Measurements from ENCODE around the gene MTIF2.
"Not testable (repeated sequence)": the region's sequence is repeated elsewhere in the genome, so short reads cannot be mapped to it uniquely, and the experiment has no call there.

The MTIF2 gene

GRCh38 chr2:55232084-55232862 lies 36.8 kb downstream of the MTIF2 start, which contains the start of the genes CLHC1 and RPS27A:
TSS of gene CLHC1 (minus strand) at chr2:55232293. CDS start at chr2:55222411, 9,882 bp downstream.
TSS of gene RPS27A (plus strand) at chr2:55232688. CDS start at chr2:55232825, 137 bp downstream.
- ChIA-PET POLR2A (interaction anchor here (1.1 kb wide), 1 partner anchor 9 kb away, joined by 7 read pairs; no protein-coding TSS in a partner anchor), CTCF (interaction anchor here (0.6 to 1.0 kb wide), 3 partner anchors 9 to 220 kb away, joined by 3 to 5 read pairs (median 3); no protein-coding TSS in a partner anchor)
- no peak for TF ChIP-seq CTCF (IDR thresholded peaks at IDR 0.05; ENCODE audit: control extremely low read depth, extremely low read depth, low read depth, missing control alignments)
- peak; percentile 88 for DNase-seq (ENCODE audit: extremely low spot score)

- no peak for TF ChIP-seq CTCF (IDR thresholded peaks at IDR 0.05; ENCODE audit: control extremely low read depth, extremely low read depth, low read depth, missing control alignments)
- CTCF ChIA-PET: interaction anchor here (1.8 kb wide), 1 partner anchor 8 kb away, joined by 3 read pairs; no protein-coding TSS in a partner anchor
- POLR2A ChIA-PET: no interaction called here
- DNase-seq (ENCODE audit: extremely low spot score): no peak
These were observed 37.4 kb downstream of the MTIF2 start for GRCh38 chr2:55231546-55232083.

GRCh38 chr2:55230551-55230950 lies 38.5 kb downstream of the MTIF2 start:
- CTCF ChIA-PET: interaction anchor here (1.8 kb wide), 1 partner anchor 9 kb away, joined by 3 read pairs; no protein-coding TSS in a partner anchor
- POLR2A ChIA-PET: no interaction called here
- no peak for TF ChIP-seq CTCF (IDR thresholded peaks at IDR 0.05; ENCODE audit: control extremely low read depth, extremely low read depth, low read depth, missing control alignments)
- no peak for DNase-seq (ENCODE audit: extremely low spot score)

- ChIA-PET CTCF (interaction anchor here (1.0 kb wide), 1 partner anchor 10 kb away, joined by 5 read pairs; no protein-coding TSS in a partner anchor), POLR2A (no interaction called here)
- DNase-seq (ENCODE audit: extremely low spot score): no peak
- no peak for TF ChIP-seq CTCF (IDR thresholded peaks at IDR 0.05; ENCODE audit: control extremely low read depth, extremely low read depth, low read depth, missing control alignments)
These were observed 39.8 kb downstream of the MTIF2 start for GRCh38 chr2:55229221-55229620.

GRCh38 chr2:55228226-55228563 lies 40.8 kb downstream of the MTIF2 start:
- ChIA-PET POLR2A (no interaction called here), CTCF (no interaction called here)
- no peak for TF ChIP-seq CTCF (IDR thresholded peaks at IDR 0.05; ENCODE audit: control extremely low read depth, extremely low read depth, low read depth, missing control alignments)
- DNase-seq (ENCODE audit: extremely low spot score): no peak

GRCh38 chr2:55227437-55228225 lies 41.4 kb downstream of the MTIF2 start:
- DNase-seq (ENCODE audit: extremely low spot score); POLR2A ChIA-PET: not testable (repeated sequence)
- CTCF ChIA-PET: interaction anchor here (0.9 kb wide), 1 partner anchor 9 kb away, joined by 3 read pairs; no protein-coding TSS in a partner anchor

All from GM10248 (cell line).